Testis (tissue), 2 donors: ENCODE measurements around the gene EFTUD2.

Experiments
- CTCF ChIP-seq, 3 experiments: fragments of 450-650 bp in 2 of 3; fragments of 200-600 bp in 1 of 3; sonication (generic) in 1 of 3; IDR thresholded peaks; one replicate each; pipeline ENCODE4 v1.5.1; 2016 to 2019; ENCODE audit warnings: antibody characterized with exemption in 3 of 3, mild to moderate bottlenecking in 2 of 3, moderate library complexity in 1 of 3
- POLR2A ChIP-seq: fragments of 450-650 bp; IDR thresholded peaks from one replicate; pipeline ENCODE4 v1.6.1; 2017; ENCODE audit warnings: antibody characterized with exemption, mild to moderate bottlenecking, moderate library complexity

GRCh38 chr17:44801880-44802279, 97.4 kb downstream of the EFTUD2 start:
- no peak for TF ChIP-seq CTCF (IDR thresholded peaks at IDR 0.05)
- TF ChIP-seq POLR2A = no peak
